Thyroid gland (tissue), 4 donors: ENCODE data around the gene LDHB. TPM values are rescaled to one million over a fixed set of nuclear protein-coding genes. Genes with fewer than 3 reads are reported as not detected.
"Not testable (repeated sequence)": the region's sequence is repeated elsewhere in the genome, so short reads cannot be mapped to it uniquely, and the experiment has no call there.

Source experiments
- DNase-seq, 2 donors: peaks; one replicate each; pipeline ENCODE4 v3.0.0-alpha.2; 2019
- H3K27ac ChIP-seq, 3 donors: fragments of 200-600 bp; sonication (generic); 1 replicate in 2 of 3; 2 replicates in 1 of 3; pipeline ENCODE4 v1.5.1; 2016 to 2019; ENCODE audit warnings: mild to moderate bottlenecking in 1 of 3, moderate library complexity in 1 of 3
- H3K27me3 ChIP-seq: fragments of 200-600 bp; sonication (generic); one replicate; pipeline ENCODE4 v1.5.1; 2019
- H3K36me3 ChIP-seq, 2 donors: fragments of 200-600 bp; sonication (generic); one replicate each; pipeline ENCODE4 v1.5.1; 2016 to 2019
- H3K4me1 ChIP-seq, 2 donors: fragments of 200-600 bp; sonication (generic); one replicate each; pipeline ENCODE4 v1.5.1; 2017 to 2019
- H3K4me3 ChIP-seq, 3 donors: fragments of 200-600 bp; sonication (generic); replicated peaks in 1 of 3; 1 replicate in 2 of 3; 2 replicates in 1 of 3; pipeline ENCODE4 v1.5.1; 2016; ENCODE audit warnings: mild to moderate bottlenecking in 1 of 3
- H3K9me3 ChIP-seq: fragments of 200-600 bp; sonication (generic); one replicate; pipeline ENCODE4 v1.5.1; 2017
- POLR2A ChIP-seq, 2 donors: fragments of 450-650 bp; IDR thresholded peaks; one replicate each; pipeline ENCODE4 v1.6.1; 2017; ENCODE audit warnings: antibody characterized with exemption in 2 of 2, mild to moderate bottlenecking in 2 of 2, moderate library complexity in 1 of 2
- WGBS, 2 donors: methylation state at CpG; one replicate each; pipeline ENCODE4 v1.1.5; 2017; 5-methylcytosine and 5-hydroxymethylcytosine counted together
- intact Hi-C: fragments of 100-400 bp; cut with DNase I; formaldehyde crosslinking; loops from one replicate; pipeline ENCODE4 v1.15.1; 2023
- total RNA-seq, 4 donors: library from RNA; depleted of rRNA; stranded (reverse); fragments of >200 nt; gene quantifications; one replicate each; pipeline ENCODE4 v1.2.3, GENCODE V29; 2016
- TF ChIP-seq, protein P1 (sequence below), 6 experiments: fragments of 200-600 bp in 3 of 6; fragments of 450-650 bp in 3 of 6; sonication (generic) in 3 of 6; IDR thresholded peaks; one replicate each; pipeline ENCODE4 v1.5.1; 2016 to 2019; ENCODE audit warnings: antibody characterized with exemption in 6 of 6, mild to moderate bottlenecking in 2 of 6, inconsistent platforms in 1 of 6, moderate library complexity in 1 of 6

LDHB gene
- total RNA-seq, 4 donors from 2014 or later, result 338 to 531 (median 407) TPM

DNA sequence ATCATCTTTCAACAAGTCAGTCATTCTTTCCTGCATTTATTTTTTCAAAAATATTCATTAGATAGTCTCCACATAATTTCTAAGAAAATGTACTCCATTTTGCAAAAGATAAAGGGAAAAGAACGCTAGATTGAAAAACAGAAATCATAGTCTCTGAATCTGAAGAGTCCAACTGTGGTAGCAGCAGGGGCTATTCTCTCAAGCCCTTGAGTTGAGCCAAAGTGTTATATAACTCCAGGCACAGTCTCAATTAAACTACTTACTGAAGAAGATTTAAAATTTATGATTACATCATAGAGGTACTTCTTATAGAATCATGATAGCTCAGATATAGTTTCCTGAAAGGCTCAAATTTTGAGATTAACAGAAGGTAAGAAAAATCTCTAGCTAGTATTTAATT lies 5.8 kb downstream of the LDHB start:
- no peak for DNase-seq
- Histone ChIP-seq H3K27ac (no peak overlapping the region), H3K4me3 (no peak overlapping the region), H3K4me1 (peaks cover 4 to 14% of the 10 kb centered on the region in 2 donors), H3K27me3 (no peaks in the 10 kb centered on the region), H3K36me3 (peaks cover 20 to 39% of the 10 kb centered on the region in 2 donors), H3K9me3 (no peaks in the 10 kb centered on the region)
- 97% methylated on average over 1 of the region's 1 CpG for WGBS, 2 donors
- intact Hi-C loops, result no loop called here
- no peak for TF ChIP-seq POLR2A (IDR thresholded peaks at IDR 0.05)
- TF ChIP-seq, protein P1, sequence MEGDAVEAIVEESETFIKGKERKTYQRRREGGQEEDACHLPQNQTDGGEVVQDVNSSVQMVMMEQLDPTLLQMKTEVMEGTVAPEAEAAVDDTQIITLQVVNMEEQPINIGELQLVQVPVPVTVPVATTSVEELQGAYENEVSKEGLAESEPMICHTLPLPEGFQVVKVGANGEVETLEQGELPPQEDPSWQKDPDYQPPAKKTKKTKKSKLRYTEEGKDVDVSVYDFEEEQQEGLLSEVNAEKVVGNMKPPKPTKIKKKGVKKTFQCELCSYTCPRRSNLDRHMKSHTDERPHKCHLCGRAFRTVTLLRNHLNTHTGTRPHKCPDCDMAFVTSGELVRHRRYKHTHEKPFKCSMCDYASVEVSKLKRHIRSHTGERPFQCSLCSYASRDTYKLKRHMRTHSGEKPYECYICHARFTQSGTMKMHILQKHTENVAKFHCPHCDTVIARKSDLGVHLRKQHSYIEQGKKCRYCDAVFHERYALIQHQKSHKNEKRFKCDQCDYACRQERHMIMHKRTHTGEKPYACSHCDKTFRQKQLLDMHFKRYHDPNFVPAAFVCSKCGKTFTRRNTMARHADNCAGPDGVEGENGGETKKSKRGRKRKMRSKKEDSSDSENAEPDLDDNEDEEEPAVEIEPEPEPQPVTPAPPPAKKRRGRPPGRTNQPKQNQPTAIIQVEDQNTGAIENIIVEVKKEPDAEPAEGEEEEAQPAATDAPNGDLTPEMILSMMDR (IDR thresholded peaks at IDR 0.05), result no peak

DNA sequence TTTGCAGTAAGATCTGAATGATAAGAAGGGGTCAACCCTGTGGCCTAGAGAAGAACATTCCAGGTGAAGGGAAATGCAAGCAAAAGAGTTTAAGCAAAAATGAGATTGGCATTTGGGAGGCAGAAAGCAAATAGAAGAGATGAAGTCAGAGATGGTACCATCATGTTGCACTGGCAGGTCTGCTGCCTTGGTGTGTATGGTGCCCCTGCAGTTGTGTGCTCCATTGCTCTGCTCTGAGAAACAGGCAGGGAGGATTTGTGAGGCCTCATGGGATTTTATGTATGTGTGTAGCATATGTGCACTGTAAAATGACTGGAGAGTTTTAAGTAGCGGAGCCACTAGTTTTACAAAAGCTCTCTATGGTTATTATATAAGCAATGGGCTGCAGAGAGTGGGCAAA lies 6.6 kb downstream of the LDHB start:
- Histone ChIP-seq H3K36me3 (peaks cover 23 to 40% of the 10 kb centered on the region in 2 donors), H3K27me3 (no peaks in the 10 kb centered on the region), H3K4me1 (peaks cover 0 to 7% of the 10 kb centered on the region in 2 donors), H3K27ac (no peak overlapping the region), H3K4me3 (no peak overlapping the region), H3K9me3 (no peaks in the 10 kb centered on the region)
- WGBS, 2 donors, result 100% methylated on average over 1 of the region's 1 CpG
- intact Hi-C loops, result no loop called here
- DNase-seq, result no peak
- no peak for TF ChIP-seq POLR2A (IDR thresholded peaks at IDR 0.05)
- TF ChIP-seq, protein P1 (IDR thresholded peaks at IDR 0.05), result no peak

DNA sequence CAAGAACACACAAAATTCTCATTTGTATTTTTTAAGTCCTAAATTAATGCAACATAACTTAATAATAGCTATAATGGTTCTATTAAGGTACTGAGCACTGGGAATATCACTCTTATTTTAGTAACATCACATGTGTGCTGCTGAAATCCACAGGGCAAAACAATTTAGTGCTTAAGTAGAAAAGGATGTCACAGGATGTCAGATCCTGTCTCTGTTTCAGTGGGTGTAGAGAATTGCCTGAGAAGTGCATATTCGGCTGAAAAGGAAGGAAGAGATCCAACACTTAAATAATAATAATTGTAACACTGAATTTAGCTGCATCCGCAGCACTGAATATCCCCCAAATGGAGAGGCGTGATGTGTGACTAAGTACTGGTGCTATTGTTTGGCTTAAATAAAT lies 8.6 kb downstream of the LDHB start:
- H3K27ac ChIP-seq, result no peak overlapping the region
- intact Hi-C loops, result no loop called here
- TF ChIP-seq POLR2A (IDR thresholded peaks at IDR 0.05), result no peak
- TF ChIP-seq, protein P1 (IDR thresholded peaks at IDR 0.05), result no peak
- H3K36me3 ChIP-seq, result peaks cover 29 to 40% of the 10 kb centered on the region in 2 donors
- no peaks in the 10 kb centered on the region for H3K4me1 ChIP-seq
- no peak for DNase-seq
- H3K9me3 ChIP-seq, result no peaks in the 10 kb centered on the region
- WGBS, 2 donors, result 53 to 61% methylated on average over 3 of the region's 3 CpGs
- H3K27me3 ChIP-seq, result no peaks in the 10 kb centered on the region
- no peak overlapping the region for H3K4me3 ChIP-seq

DNA sequence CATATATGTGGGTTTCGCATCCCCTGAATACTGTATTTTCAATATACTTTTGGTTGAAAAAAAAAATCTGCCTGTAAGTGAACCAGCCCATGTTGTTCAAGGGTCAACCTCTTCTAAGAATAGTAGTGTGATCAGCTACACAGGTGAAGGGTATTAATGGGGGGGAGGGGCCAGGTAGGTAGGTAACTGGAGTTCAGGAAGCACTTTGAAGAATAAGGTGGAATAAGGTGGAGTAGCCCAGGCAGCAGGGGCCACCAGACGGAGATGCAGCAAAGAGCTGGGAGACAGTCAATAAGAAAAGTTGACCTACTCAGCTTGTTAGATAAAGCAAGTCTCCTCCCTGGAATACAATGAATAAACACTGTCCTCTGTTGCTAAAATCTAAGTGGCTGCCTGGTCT lies 9.3 kb downstream of the LDHB start:
- Histone ChIP-seq H3K4me1 (no peaks in the 10 kb centered on the region), H3K27ac (no peak overlapping the region), H3K36me3 (peaks cover 33 to 43% of the 10 kb centered on the region in 2 donors), H3K9me3 (no peaks in the 10 kb centered on the region), H3K27me3 (no peaks in the 10 kb centered on the region), H3K4me3 (no peak overlapping the region)
- WGBS, 2 donors, result 96 to 98% methylated on average over 2 of the region's 2 CpGs
- TF ChIP-seq, protein P1 (IDR thresholded peaks at IDR 0.05), result no peak
- no peak for TF ChIP-seq POLR2A (IDR thresholded peaks at IDR 0.05)
- no peak for DNase-seq
- intact Hi-C loops, result no loop called here

DNA sequence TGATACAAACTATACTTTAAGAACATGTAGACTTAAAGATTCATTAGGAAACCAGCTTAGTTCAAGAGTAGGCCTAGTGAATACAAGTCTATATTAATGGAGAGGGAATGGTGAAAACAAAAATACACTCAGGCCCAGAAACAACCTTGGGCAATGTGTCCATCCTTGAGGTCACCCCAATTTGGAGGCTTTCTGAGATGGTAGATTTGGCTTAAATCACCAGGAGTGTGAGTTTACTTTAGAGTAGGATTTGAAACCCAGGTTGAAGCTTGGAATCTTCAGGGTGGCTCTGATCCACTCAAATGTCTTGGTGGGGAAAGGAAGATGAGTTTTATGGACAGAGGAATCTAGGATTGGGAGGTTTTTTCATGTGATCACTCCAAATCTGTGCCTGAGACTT lies 10.5 kb downstream of the LDHB start:
- intact Hi-C loops, result no loop called here
- no peak for TF ChIP-seq POLR2A (IDR thresholded peaks at IDR 0.05)
- TF ChIP-seq, protein P1 (IDR thresholded peaks at IDR 0.05), result no peak
- Histone ChIP-seq H3K36me3 (peaks cover 35 to 40% of the 10 kb centered on the region in 2 donors), H3K4me3 (no peak overlapping the region), H3K9me3 (no peaks in the 10 kb centered on the region), H3K27ac (no peak overlapping the region), H3K4me1 (no peaks in the 10 kb centered on the region), H3K27me3 (no peaks in the 10 kb centered on the region)
- no peak for DNase-seq

DNA sequence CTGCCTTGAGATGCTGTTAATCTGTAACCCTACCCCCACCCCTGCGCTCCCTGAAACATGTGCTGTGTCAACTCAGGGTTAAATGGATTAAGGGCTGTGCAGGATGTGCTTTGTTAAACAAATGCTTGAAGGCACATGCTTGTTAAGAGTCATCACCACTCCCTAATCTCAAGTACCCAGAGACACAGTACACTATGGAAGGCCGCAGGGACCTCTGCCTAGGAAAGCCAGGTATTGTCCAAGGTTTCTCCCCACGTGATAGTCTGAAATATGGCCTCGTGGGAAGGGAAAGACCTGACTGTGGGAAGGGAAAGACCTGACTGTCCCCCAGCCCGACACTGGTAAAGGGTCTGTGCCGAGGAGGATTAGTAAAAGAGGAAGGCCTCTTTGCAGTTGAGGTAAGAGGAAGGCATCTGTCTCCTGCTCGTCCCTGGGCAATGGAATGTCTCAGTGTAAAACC lies 12.6 kb downstream of the LDHB start:
- intact Hi-C loops, H3K27me3 ChIP-seq, H3K9me3 ChIP-seq, DNase-seq, H3K4me1 ChIP-seq, H3K4me3 ChIP-seq: not testable (repeated sequence)
- H3K36me3 ChIP-seq, result peaks cover 36 to 39% of the 10 kb centered on the region in 2 donors
- 32 to 44% methylated on average over 7 of the region's 7 CpGs for WGBS, 2 donors
- peak overlapping the region in 1 of 3 donors; percentile 22 for H3K27ac ChIP-seq
